IMR-90 (cell line): ENCODE measurements around the gene RPS27L. TPM values are rescaled to one million over a fixed set of nuclear protein-coding genes. Genes with fewer than 3 reads are reported as not detected.

Source experiments
- ATAC-seq: fragments of 200-7000 bp; cut with Tn5 transposase; 2 replicates; pipeline ENCODE4 v1.9.1; 2020; ENCODE audit warnings: low read depth, mild to moderate bottlenecking, moderate library complexity
- BruUV-seq: library from RNA; stranded (reverse); fragments of 400-500 nt; replicated peaks from 2 replicates; lab custom pipeline; 2021; lab: Mats Ljungman, UMichigan
- CTCF ChIA-PET: fragments of 300-600 bp; formaldehyde crosslinking; extraction: SDS; loops from one replicate; lab custom pipeline; 2021; ENCODE audit warnings: antibody characterized with exemption; lab: Yijun Ruan, JAX
- POLR2A ChIA-PET: fragments of 300-600 bp; sonication (Branson Sonifier 250); formaldehyde crosslinking; loops from one replicate; lab custom pipeline; 2022; ENCODE audit warnings: antibody characterized with exemption; ENCODE audit not compliant: unreplicated experiment; lab: Charles Lee
- DNase-seq: peaks from one replicate; pipeline ENCODE4 v3.0.0; 2013
- H2AFZ ChIP-seq: replicated peaks from 2 replicates; pipeline ENCODE3; 2013; ENCODE audit warnings: low read length, mild to moderate bottlenecking; ENCODE audit not compliant: poor library complexity
- H2AK5ac ChIP-seq: 2 replicates; pipeline ENCODE4 v1.6.1; 2013; ENCODE audit warnings: low read depth, low read length, inconsistent platforms
- H2AK9ac ChIP-seq: replicated peaks from 2 replicates; pipeline ENCODE3; 2013; ENCODE audit warnings: mild to moderate bottlenecking, low read depth, low read length, moderate library complexity; ENCODE audit not compliant: poor library complexity
- H2BK120ac ChIP-seq: 2 replicates; pipeline ENCODE4 v1.6.1; 2013; ENCODE audit warnings: low read depth, low read length, inconsistent platforms
- H2BK15ac ChIP-seq: 3 replicates; pipeline ENCODE4 v1.6.1; 2013; ENCODE audit warnings: low read depth, low read length, inconsistent platforms
- H2BK20ac ChIP-seq: 2 replicates; pipeline ENCODE4 v1.6.1; 2013; ENCODE audit warnings: low read depth, mild to moderate bottlenecking, inconsistent platforms, low read length, moderate library complexity
- H2BK5ac ChIP-seq: 2 replicates; pipeline ENCODE4 v1.6.1; 2013; ENCODE audit warnings: mild to moderate bottlenecking, low read depth, low read length, inconsistent platforms; ENCODE audit not compliant: poor library complexity, severe bottlenecking
- H3K14ac ChIP-seq: replicated peaks from 2 replicates; pipeline ENCODE4 v1.6.1; 2013; ENCODE audit warnings: low read depth, low read length, inconsistent platforms
- H3K18ac ChIP-seq: 2 replicates; pipeline ENCODE4 v1.6.1; 2013; ENCODE audit warnings: low read depth, low read length, control low read depth
- H3K23ac ChIP-seq: 2 replicates; pipeline ENCODE4 v1.6.1; 2013; ENCODE audit warnings: low read depth, low read length, inconsistent platforms
- H3K27ac ChIP-seq: 2 replicates; pipeline ENCODE4 v1.5.1; 2013; ENCODE audit warnings: mild to moderate bottlenecking, control low read depth, low read length; ENCODE audit not compliant: insufficient read depth
- H3K27me3 ChIP-seq: 2 replicates; pipeline ENCODE4 v1.6.1; 2013; ENCODE audit warnings: low read length; ENCODE audit not compliant: control insufficient read depth, insufficient read depth
- H3K36me3 ChIP-seq: 2 replicates; pipeline ENCODE4 v1.6.1; 2013; ENCODE audit warnings: low read length, mixed read lengths; ENCODE audit not compliant: control insufficient read depth, insufficient read depth
- H3K4ac ChIP-seq: 2 replicates; pipeline ENCODE4 v1.6.1; 2013; ENCODE audit warnings: low read depth, low read length, inconsistent platforms
- H3K4me1 ChIP-seq: 2 replicates; pipeline ENCODE4 v1.6.1; 2013; ENCODE audit warnings: low read length, mixed read lengths; ENCODE audit not compliant: control insufficient read depth, insufficient read depth
- H3K4me2 ChIP-seq: 2 replicates; pipeline ENCODE4 v1.6.1; 2013; ENCODE audit warnings: low read depth, mild to moderate bottlenecking, control low read depth, low read length, moderate library complexity
- H3K4me3 ChIP-seq: 2 replicates; pipeline ENCODE4 v1.5.1; 2013; ENCODE audit warnings: low read depth, mild to moderate bottlenecking, control low read depth, low read length, moderate library complexity; ENCODE audit not compliant: insufficient read depth
- H3K56ac ChIP-seq: 2 replicates; pipeline ENCODE4 v1.6.1; 2013; ENCODE audit warnings: low read length, inconsistent platforms; ENCODE audit not compliant: insufficient read depth; ENCODE audit errors: extremely low read depth
- H3K79me1 ChIP-seq, 2 experiments: 2 replicates each; pipeline ENCODE4 v1.6.1; 2013; ENCODE audit warnings: low read length in 2 of 2, inconsistent platforms in 1 of 2, low read depth in 1 of 2
- H3K9ac ChIP-seq: 2 replicates; pipeline ENCODE4 v1.6.1; 2013; ENCODE audit warnings: low read depth, low read length, control low read depth
- H3K9me1 ChIP-seq: 2 replicates; pipeline ENCODE4 v1.6.1; 2013; ENCODE audit warnings: low read length, inconsistent platforms; ENCODE audit not compliant: insufficient read depth
- H3K9me3 ChIP-seq: 2 replicates; pipeline ENCODE4 v1.6.1; 2013; ENCODE audit warnings: low read length; ENCODE audit not compliant: control insufficient read depth, insufficient read depth
- H4K20me1 ChIP-seq: 2 replicates; pipeline ENCODE4 v1.6.1; 2013; ENCODE audit warnings: low read length, inconsistent platforms; ENCODE audit not compliant: insufficient read depth
- H4K5ac ChIP-seq: 2 replicates; pipeline ENCODE4 v1.6.1; 2013; ENCODE audit warnings: mild to moderate bottlenecking, low read depth, low read length, control low read depth
- H4K8ac ChIP-seq, 2 experiments: 2 replicates each; pipeline ENCODE4 v1.6.1; 2013; ENCODE audit warnings: low read depth in 2 of 2, low read length in 2 of 2, control low read depth in 1 of 2, inconsistent platforms in 1 of 2
- H4K91ac ChIP-seq: 2 replicates; pipeline ENCODE4 v1.6.1; 2013; ENCODE audit warnings: low read depth, low read length, inconsistent platforms; ENCODE audit not compliant: insufficient read depth
- BHLHE40 ChIP-seq: fragments of 150-350 bp; IDR thresholded peaks from 2 replicates; pipeline ENCODE4 v1.6.1; 2016; ENCODE audit warnings: mild to moderate bottlenecking, low read depth, low read length
- CEBPB ChIP-seq: IDR thresholded peaks from 2 replicates; pipeline ENCODE4 v1.6.1; 2012; ENCODE audit warnings: low read depth, low read length, improper control_type of control experiment
- CHD1 ChIP-seq: IDR thresholded peaks from 2 replicates; pipeline ENCODE4 v1.6.1; 2012; ENCODE audit warnings: low read depth, low read length, improper control_type of control experiment
- CTCF ChIP-seq: conservative IDR thresholded peaks from 2 replicates; pipeline ENCODE4 v1.5.1; 2012; ENCODE audit warnings: mild to moderate bottlenecking, low read depth, low read length, improper control_type of control experiment
- ELK1 ChIP-seq: fragments of 150-350 bp; IDR thresholded peaks from 2 replicates; pipeline ENCODE4 v1.6.1; 2016; ENCODE audit warnings: low read depth, mild to moderate bottlenecking, low read length, moderate library complexity, borderline replicate concordance
- FOS ChIP-seq: fragments of 150-350 bp; IDR thresholded peaks from 2 replicates; pipeline ENCODE4 v1.6.1; 2016; ENCODE audit warnings: low read depth, low read length
- MAFK ChIP-seq: IDR thresholded peaks from 2 replicates; pipeline ENCODE4 v1.6.1; 2012; ENCODE audit warnings: low read depth, low read length, improper control_type of control experiment
- MAZ ChIP-seq: IDR thresholded peaks from 2 replicates; pipeline ENCODE4 v1.6.1; 2012; ENCODE audit warnings: low read depth, mild to moderate bottlenecking, low read length, improper control_type of control experiment, moderate library complexity, borderline replicate concordance
- MXI1 ChIP-seq: IDR thresholded peaks from 2 replicates; pipeline ENCODE4 v1.6.1; 2012; ENCODE audit warnings: low read depth, mild to moderate bottlenecking, low read length, moderate library complexity, borderline replicate concordance
- NFE2L2 ChIP-seq: fragments of 150-350 bp; IDR thresholded peaks from 2 replicates; pipeline ENCODE4 v1.6.1; 2016; ENCODE audit warnings: low read depth, mild to moderate bottlenecking, low read length
- POLR2A ChIP-seq: IDR thresholded peaks from 2 replicates; pipeline ENCODE4 v1.6.1; 2012; ENCODE audit warnings: mild to moderate bottlenecking, low read depth, low read length
- RAD21 ChIP-seq: IDR thresholded peaks from 2 replicates; pipeline ENCODE4 v1.6.1; 2012; ENCODE audit warnings: low read length, improper control_type of control experiment
- RCOR1 ChIP-seq: IDR thresholded peaks from 2 replicates; pipeline ENCODE4 v1.6.1; 2012; ENCODE audit warnings: mild to moderate bottlenecking, low read length, improper control_type of control experiment; ENCODE audit not compliant: insufficient replicate concordance
- RFX5 ChIP-seq: IDR thresholded peaks from 2 replicates; pipeline ENCODE4 v1.8.0; 2012; ENCODE audit warnings: low read depth, mild to moderate bottlenecking, low read length, moderate library complexity
- SMC3 ChIP-seq: fragments of 150-350 bp; IDR thresholded peaks from 2 replicates; pipeline ENCODE4 v1.6.1; 2016; ENCODE audit warnings: low read depth, mild to moderate bottlenecking, antibody characterized with exemption, low read length, moderate library complexity
- USF2 ChIP-seq: fragments of 150-350 bp; IDR thresholded peaks from 2 replicates; pipeline ENCODE4 v1.6.1; 2017; ENCODE audit warnings: mild to moderate bottlenecking, antibody characterized with exemption, low read length, low read depth
- WGBS, 2 experiments: methylation state at CpG; one replicate each; pipeline versions ENCODE4 v1.1.5 to v1.1.7; 2013; ENCODE audit warnings: missing lambda C conversion rate in 2 of 2; ENCODE audit not compliant: insufficient read length in 1 of 2; ENCODE audit errors: extremely low coverage in 2 of 2; 5-methylcytosine and 5-hydroxymethylcytosine counted together
- dilution Hi-C: fragments of 300-500 bp; cut with HindIII; formaldehyde crosslinking; loops from one replicate; pipeline ENCODE4 v1.14.3; 2018; ENCODE audit warnings: low sequenced_read_pairs; ENCODE audit not compliant: unreplicated experiment
- in situ Hi-C: fragments of 300-500 bp; cut with MboI; formaldehyde crosslinking; loops from 3 replicates; pipeline ENCODE4 v1.14.3; 2019; ENCODE audit warnings: low sequenced_read_pairs, inconsistent platforms, mixed read lengths
- intact Hi-C: fragments of 100-400 bp; cut with micrococcal nuclease; formaldehyde crosslinking; loops from 2 replicates; pipeline ENCODE4 v1.10.0; 2022
- polyA plus RNA-seq, 3 experiments: library from polyadenylated mRNA; depleted of rRNA; stranded (reverse); fragments of >200 nt; gene quantifications; 2 replicates each; pipeline ENCODE4 v1.2.3, GENCODE V29; 2012; ENCODE audit warnings: low replicate concordance in 1 of 3
- total RNA-seq: library from RNA; depleted of rRNA; stranded (reverse); fragments of >200 nt; gene quantifications from 2 replicates; pipeline ENCODE4 v1.2.3, GENCODE V29; 2012

The RPS27L gene
- total and polyA plus RNA-seq, 2 of the 4 experiments (the other 2 are of a cell fraction), result 53.1 to 302 TPM

GRCh38 chr15:63172376-63172775, 15.1 kb upstream of the RPS27L start:
- Histone ChIP-seq H3K4ac (peak overlapping the region; percentile 46; the same call in 1 of the 2 replicates), H3K23ac (peak overlapping the region; percentile 36; the same call in 1 of the 2 replicates), H3K9me1 (peaks cover 6% of the 10 kb centered on the region; the same call in 1 of the 2 replicates), H2BK5ac (no peak overlapping the region), H2AFZ (no peak overlapping the region), H4K91ac (0 out of 2 replicates have a peak overlapping the region, but pooled peaks have one; percentile 13), H3K27ac (no peak overlapping the region), H3K56ac (no peak overlapping the region), H3K9ac (no peak overlapping the region), H2BK120ac (no peak overlapping the region), H2BK20ac (no peak overlapping the region), H3K9me3 (no peaks in the 10 kb centered on the region), H3K36me3 (no peaks in the 10 kb centered on the region), H3K14ac (peak overlapping the region; percentile 21; the same call in 1 of the 2 replicates), H3K79me1 (no peaks in the 10 kb centered on the region), H2AK5ac (no peak overlapping the region), H3K4me2 (no peak overlapping the region), H3K4me3 (no peak overlapping the region), H3K27me3 (no peaks in the 10 kb centered on the region), H3K18ac (no peak overlapping the region), H2AK9ac (no peak overlapping the region), H4K8ac (no peak overlapping the region), H3K4me1 (peaks cover 3% of the 10 kb centered on the region; the same call in 1 of the 2 replicates), H4K5ac (no peak overlapping the region), H2BK15ac (no peak overlapping the region; the same call in 2 of the 3 replicates), H4K20me1 (no peaks in the 10 kb centered on the region)
- no peak for TF ChIP-seq MAFK
- no peak for TF ChIP-seq ELK1
- TF ChIP-seq NFE2L2, result no peak
- no peak for TF ChIP-seq RAD21
- no peak for TF ChIP-seq BHLHE40
- TF ChIP-seq SMC3, result no peak
- TF ChIP-seq POLR2A, result no peak
- TF ChIP-seq RFX5, result no peak
- no peak for TF ChIP-seq RCOR1
- TF ChIP-seq USF2, result no peak
- TF ChIP-seq CTCF, result no peak
- no peak for TF ChIP-seq CEBPB
- no peak for TF ChIP-seq MXI1
- no peak for TF ChIP-seq CHD1
- no peak for TF ChIP-seq MAZ
- TF ChIP-seq FOS, result no peak
- CTCF ChIA-PET, result interaction anchor here (1.0 kb wide), 1 partner anchor 99 kb away, joined by 6 read pairs; no protein-coding TSS in a partner anchor
- intact Hi-C loops (no loop called here), in situ Hi-C loops (loop anchor here (25.0 kb wide), 1 partner anchor 240 kb away; no protein-coding TSS in a partner anchor), dilution Hi-C loops (no loop called here)
- BruUV-seq, result no TSS peak
- POLR2A ChIA-PET, result interaction anchor here (0.7 kb wide), 1 partner anchor 18 kb away, joined by 4 read pairs; no protein-coding TSS in a partner anchor
- no peak for DNase-seq
- no CpG with 5 or more reads among the region's 5 CpGs for WGBS, 2 experiments
- ATAC-seq, result no peak
